ENCODE measurements around the gene MPEG1.

GRCh38 chr11:59164028-59164427 lies 48.7 kb downstream of the MPEG1 start:
- TF ChIP-seq, protein P1, sequence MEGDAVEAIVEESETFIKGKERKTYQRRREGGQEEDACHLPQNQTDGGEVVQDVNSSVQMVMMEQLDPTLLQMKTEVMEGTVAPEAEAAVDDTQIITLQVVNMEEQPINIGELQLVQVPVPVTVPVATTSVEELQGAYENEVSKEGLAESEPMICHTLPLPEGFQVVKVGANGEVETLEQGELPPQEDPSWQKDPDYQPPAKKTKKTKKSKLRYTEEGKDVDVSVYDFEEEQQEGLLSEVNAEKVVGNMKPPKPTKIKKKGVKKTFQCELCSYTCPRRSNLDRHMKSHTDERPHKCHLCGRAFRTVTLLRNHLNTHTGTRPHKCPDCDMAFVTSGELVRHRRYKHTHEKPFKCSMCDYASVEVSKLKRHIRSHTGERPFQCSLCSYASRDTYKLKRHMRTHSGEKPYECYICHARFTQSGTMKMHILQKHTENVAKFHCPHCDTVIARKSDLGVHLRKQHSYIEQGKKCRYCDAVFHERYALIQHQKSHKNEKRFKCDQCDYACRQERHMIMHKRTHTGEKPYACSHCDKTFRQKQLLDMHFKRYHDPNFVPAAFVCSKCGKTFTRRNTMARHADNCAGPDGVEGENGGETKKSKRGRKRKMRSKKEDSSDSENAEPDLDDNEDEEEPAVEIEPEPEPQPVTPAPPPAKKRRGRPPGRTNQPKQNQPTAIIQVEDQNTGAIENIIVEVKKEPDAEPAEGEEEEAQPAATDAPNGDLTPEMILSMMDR (IDR thresholded peaks at IDR 0.05), result no peak
- TF ChIP-seq POLR2A (IDR thresholded peaks at IDR 0.05), result no peak
